Chondrocyte (in vitro differentiated cells): ENCODE data around the gene SMAD3. TPM values are rescaled to one million over a fixed set of nuclear protein-coding genes. Genes with fewer than 3 reads are reported as not detected.
A peak's percentile ranks its signal among the peaks of the same experiment; 100 is the strongest.

Source experiments
- DNase-seq: peaks from one replicate; pipeline ENCODE4 v3.0.0; 2021; ENCODE audit warnings: mixed read lengths, low spot score
- H3K27ac Mint-ChIP-seq: one replicate; pipeline ENCODE4 v1.8.0; 2021; ENCODE audit warnings: mild to moderate bottlenecking, moderate library complexity, mixed read lengths; ENCODE audit not compliant: unreplicated experiment
- H3K27me3 Mint-ChIP-seq: 2 replicates; pipeline ENCODE4 v1.8.0; 2021; ENCODE audit warnings: low read depth, mixed read lengths
- H3K36me3 Mint-ChIP-seq: 2 replicates; pipeline ENCODE4 v1.8.0; 2021; ENCODE audit warnings: low read depth, mixed read lengths
- H3K4me1 Mint-ChIP-seq: 2 replicates; pipeline ENCODE4 v1.8.0; 2021; ENCODE audit warnings: low read depth, mild to moderate bottlenecking, mixed read lengths
- H3K4me3 Mint-ChIP-seq: one replicate; pipeline ENCODE4 v1.8.0; 2021; ENCODE audit warnings: mild to moderate bottlenecking, moderate library complexity, mixed read lengths; ENCODE audit not compliant: unreplicated experiment
- H3K9me3 Mint-ChIP-seq: 2 replicates; pipeline ENCODE4 v1.8.0; 2021; ENCODE audit warnings: low read depth, mixed read lengths
- total RNA-seq: library from RNA; stranded (reverse); gene quantifications from 3 replicates; pipeline ENCODE4 v1.2.1, GENCODE V29; 2021
- TF ChIP-seq, protein P1 (sequence below): fragments of 200-600 bp; sonication (generic); IDR thresholded peaks from 2 replicates; pipeline ENCODE4 v1.5.0; 2021; ENCODE audit warnings: antibody characterized with exemption, mild to moderate bottlenecking, moderate library complexity

SMAD3 gene
- total RNA-seq, 1 donor from 2014 or later, result 23.2 TPM

DNA sequence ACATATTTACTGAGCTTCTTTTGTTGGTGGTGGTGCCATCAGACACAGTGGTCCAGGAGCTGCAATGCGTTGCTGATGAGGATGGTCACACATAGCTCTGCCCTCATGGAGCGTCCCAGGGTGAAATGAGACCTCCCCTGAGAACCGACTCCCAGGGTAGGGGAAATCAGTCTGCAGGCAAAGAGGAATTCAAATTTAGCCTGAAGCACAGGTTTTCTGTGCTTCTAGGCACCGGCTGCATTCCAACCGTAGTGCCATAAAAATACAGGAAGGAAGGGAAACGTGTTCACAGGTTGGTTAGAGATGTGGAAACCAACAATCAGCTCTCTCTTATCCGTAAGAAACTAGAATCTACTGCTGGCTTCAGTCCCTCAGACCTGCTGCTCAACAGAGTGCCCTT, 19.2 kb downstream of the SMAD3 start:
- no peak for DNase-seq
- Mint-ChIP-seq H3K9me3 (no peaks in the 10 kb centered on the region), H3K4me3 (no peak overlapping the region), H3K27me3 (no peaks in the 10 kb centered on the region), H3K27ac (no peak overlapping the region), H3K36me3 (no peaks in the 10 kb centered on the region), H3K4me1 (peaks cover 87% of the 10 kb centered on the region)
- TF ChIP-seq, protein P1, sequence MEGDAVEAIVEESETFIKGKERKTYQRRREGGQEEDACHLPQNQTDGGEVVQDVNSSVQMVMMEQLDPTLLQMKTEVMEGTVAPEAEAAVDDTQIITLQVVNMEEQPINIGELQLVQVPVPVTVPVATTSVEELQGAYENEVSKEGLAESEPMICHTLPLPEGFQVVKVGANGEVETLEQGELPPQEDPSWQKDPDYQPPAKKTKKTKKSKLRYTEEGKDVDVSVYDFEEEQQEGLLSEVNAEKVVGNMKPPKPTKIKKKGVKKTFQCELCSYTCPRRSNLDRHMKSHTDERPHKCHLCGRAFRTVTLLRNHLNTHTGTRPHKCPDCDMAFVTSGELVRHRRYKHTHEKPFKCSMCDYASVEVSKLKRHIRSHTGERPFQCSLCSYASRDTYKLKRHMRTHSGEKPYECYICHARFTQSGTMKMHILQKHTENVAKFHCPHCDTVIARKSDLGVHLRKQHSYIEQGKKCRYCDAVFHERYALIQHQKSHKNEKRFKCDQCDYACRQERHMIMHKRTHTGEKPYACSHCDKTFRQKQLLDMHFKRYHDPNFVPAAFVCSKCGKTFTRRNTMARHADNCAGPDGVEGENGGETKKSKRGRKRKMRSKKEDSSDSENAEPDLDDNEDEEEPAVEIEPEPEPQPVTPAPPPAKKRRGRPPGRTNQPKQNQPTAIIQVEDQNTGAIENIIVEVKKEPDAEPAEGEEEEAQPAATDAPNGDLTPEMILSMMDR, result no peak

DNA sequence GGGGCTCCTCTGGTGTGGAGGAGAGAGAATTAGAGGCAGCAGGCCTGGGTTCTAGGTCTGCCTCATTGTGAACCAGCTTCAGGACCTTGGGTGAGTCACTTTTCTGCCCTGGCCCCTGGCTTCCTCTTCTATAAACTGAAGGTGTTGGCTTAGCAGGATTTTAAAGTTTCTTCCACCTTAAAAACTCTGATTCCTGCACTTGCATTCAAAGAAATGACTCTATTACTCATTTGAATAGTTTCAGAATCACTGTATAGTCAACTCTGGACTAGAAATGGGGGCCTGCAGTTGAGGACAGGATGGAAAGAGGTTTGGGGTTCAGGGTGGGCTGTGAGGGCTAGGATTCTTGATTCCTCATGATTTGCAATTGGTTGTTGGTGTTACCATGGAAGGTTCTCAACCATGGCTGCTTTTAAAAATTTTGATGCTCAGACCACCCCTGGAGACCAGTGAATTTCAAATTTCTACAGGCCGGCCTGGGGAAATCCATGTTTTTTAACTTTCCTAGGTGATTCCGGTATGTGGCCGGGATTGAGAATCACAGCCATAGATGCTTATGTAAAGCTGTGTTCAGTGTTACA, 19.9 kb downstream of the SMAD3 start:
- TF ChIP-seq, protein P1, result no peak
- Mint-ChIP-seq H3K36me3 (no peaks in the 10 kb centered on the region), H3K27ac (no peak overlapping the region), H3K27me3 (no peaks in the 10 kb centered on the region), H3K9me3 (no peaks in the 10 kb centered on the region), H3K4me1 (peaks cover 84% of the 10 kb centered on the region), H3K4me3 (no peak overlapping the region)
- no peak for DNase-seq

DNA sequence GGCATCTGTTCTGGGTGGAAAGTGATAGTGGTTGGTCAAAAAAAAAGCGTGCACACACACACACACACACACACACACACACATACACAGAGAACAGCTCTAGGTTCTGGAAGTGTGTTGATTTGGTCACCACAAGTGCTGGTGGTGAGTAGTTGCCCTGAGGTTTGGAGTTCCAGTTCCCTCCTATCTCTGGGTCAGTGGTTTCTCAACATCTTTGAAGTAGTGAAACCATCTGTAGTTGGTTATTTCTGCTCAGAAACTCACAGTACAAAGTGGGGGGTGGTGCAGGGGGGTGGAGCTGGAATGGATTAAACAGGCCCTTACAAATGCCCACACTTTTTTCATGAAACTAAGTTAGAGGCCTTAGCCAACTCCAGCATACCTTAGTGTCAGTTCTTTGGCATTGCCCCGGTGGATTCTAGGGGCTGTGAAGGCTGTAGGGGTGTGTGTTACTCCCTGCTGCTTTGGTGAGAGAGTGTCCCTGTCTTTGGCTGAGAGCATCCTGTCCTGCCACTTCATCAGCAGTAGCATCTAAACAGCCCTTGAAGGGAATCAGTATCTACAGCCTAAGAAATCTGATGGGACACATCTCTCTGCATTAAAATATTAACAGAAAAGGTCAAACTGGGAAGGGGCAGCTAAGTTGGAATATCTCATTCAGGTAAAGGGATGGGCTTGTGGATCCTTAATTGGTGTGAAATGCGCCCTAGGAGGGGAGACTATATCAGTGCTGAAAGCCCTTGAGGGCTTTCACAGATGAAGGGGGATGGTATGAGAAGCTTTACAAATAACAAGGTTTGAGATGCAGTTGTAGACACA, 20.6 kb downstream of the SMAD3 start:
- Mint-ChIP-seq H3K27ac (peak overlapping the region; percentile 10), H3K4me3 (no peak overlapping the region)
- no peak for DNase-seq

DNA sequence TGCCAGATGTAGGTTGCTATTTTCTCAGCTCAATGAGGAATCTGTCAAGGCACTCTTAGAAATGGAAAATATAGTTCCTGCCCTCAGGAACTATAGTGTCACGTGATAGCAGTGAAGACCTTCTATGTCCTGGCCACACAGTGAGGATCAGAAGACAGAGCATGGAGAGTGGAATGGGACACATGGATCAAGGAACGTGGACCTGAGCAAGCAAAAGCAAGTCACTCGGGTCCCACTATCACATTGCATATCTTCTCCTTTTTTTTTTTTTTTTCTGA, 21.2 kb downstream of the SMAD3 start:
- Mint-ChIP-seq H3K27me3 (no peaks in the 10 kb centered on the region), H3K9me3 (no peaks in the 10 kb centered on the region), H3K36me3 (no peaks in the 10 kb centered on the region), H3K4me1 (peaks cover 81% of the 10 kb centered on the region), H3K27ac (no peak overlapping the region), H3K4me3 (no peak overlapping the region)
- no peak for DNase-seq
- TF ChIP-seq, protein P1, result no peak

More for the DNA sequence above, 20.6 kb downstream of the SMAD3 start:
- Mint-ChIP-seq H3K9me3 (no peaks in the 10 kb centered on the region), H3K27me3 (no peaks in the 10 kb centered on the region), H3K4me1 (peaks cover 84% of the 10 kb centered on the region), H3K36me3 (no peaks in the 10 kb centered on the region)
- TF ChIP-seq, protein P1, result no peak

DNA sequence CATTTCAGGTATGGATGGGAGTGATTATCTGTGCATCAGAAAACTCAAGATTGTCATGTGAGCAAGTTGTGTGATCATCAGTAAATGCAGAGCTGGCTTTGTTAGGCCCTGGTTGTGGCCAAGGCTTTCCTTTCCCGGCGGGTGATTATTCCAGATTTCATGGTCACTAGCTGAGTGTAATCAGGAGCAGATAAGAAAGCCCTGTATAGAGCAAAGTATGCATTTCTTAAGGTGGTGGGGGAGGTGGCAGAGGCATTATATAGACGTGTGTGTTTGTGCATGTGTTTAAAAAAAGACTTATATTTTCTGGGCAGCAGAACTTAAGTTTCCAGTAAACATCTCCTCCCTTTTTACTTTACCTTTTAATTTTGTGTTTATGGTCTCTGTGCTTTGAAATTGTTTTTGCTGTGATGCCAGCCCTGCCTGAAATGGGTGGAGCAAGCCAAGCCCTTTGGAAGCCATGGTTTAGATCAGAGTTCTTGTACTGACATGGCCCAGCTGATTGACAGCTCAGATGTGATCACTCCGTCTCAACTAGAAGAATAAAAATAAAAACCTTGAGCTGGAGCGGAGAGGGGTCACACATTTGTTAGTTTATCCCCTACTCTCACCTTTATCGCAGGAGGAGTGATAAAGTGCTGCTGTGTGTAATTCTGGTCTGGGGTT, 22.2 kb downstream of the SMAD3 start:
- Mint-ChIP-seq H3K36me3 (no peaks in the 10 kb centered on the region), H3K4me3 (no peak overlapping the region), H3K9me3 (no peaks in the 10 kb centered on the region), H3K4me1 (peaks cover 72% of the 10 kb centered on the region), H3K27me3 (no peaks in the 10 kb centered on the region), H3K27ac (no peak overlapping the region)
- TF ChIP-seq, protein P1, result no peak
- no peak for DNase-seq
